Esophagus squamous epithelium (tissue), 4 donors: ENCODE results near the gene TTC21A.

Experiments used
- CTCF ChIP-seq, 6 experiments: fragments of 450-650 bp in 4 of 6; fragments of 200-600 bp in 2 of 6; sonication (generic) in 2 of 6; IDR thresholded peaks; one replicate each; pipeline ENCODE4 v1.5.1; 2016 to 2019; ENCODE audit warnings: antibody characterized with exemption in 6 of 6, mild to moderate bottlenecking in 4 of 6, moderate library complexity in 4 of 6
- POLR2A ChIP-seq, 4 donors: fragments of 450-650 bp; IDR thresholded peaks; one replicate each; pipeline ENCODE4 v1.6.1; 2017; ENCODE audit warnings: antibody characterized with exemption in 4 of 4, mild to moderate bottlenecking in 4 of 4, moderate library complexity in 3 of 4

GRCh38 chr3:39064646-39065045, 42.8 kb upstream of the TTC21A start:
- no peak for TF ChIP-seq POLR2A (IDR thresholded peaks at IDR 0.05)
- TF ChIP-seq CTCF (IDR thresholded peaks at IDR 0.05), result no peak
